ENCODE results near the gene NOVA2.
"Not testable (repeated sequence)": the region's sequence is repeated elsewhere in the genome, so short reads cannot be mapped to it uniquely, and the experiment has no call there.

Gene NOVA2

GRCh38 chr19:45919678-45920077 lies 54.0 kb downstream of the NOVA2 start:
- no peak for DNase-seq

DNA sequence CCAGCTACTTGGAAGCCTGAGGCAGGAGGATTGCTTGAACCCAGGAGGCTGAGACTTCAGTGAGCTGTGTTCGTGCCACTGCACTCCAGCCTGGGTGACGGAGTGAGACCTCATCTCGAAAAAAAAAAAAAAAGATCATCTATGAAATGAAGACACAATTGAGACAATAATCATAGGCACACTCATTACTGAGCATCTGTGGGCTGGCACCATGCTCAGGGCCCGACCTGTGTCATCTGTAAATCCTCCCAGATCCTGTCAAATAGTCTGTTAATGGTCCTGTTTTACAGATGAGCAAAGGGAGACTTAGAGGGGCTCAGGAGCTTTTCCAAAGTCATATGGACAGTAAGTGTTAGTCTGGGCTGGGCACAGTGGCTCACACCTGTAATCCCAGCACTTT lies 54.9 kb downstream of the NOVA2 start:
- DNase-seq: no peak

DNA sequence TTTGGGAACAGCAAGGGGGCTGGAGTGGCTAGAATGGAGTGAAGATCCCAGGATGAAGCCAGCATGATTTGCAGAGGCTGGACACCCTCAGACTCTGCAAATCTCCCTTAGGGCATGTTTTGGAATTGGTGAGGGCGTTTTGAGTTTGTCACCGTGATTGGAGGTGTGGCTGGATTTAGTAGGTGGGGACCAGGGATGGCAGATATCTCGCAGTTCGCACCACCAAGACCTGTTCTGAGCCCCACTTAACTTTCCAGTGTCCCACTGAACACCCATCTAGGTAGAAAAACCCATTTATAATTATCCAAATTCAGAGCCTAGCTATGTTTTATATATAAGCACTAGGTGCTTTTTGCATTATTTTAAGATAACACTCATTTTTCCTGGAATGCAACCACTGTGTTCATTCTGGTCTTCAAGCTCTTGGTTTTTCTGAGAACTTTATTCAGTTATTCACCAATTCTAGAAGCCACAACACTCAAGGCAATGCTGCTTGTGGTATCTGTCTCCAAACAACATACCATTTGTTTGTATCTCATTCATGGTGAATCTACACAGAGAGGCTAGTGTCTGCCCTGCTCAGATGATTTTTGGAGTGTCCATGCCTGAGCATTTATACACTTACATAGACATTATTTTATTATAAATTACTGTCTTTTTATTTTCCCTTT lies 56.1 kb downstream of the NOVA2 start:
- no peak for DNase-seq

GRCh38 chr19:45913874-45914830 lies 59.5 kb downstream of the NOVA2 start, which contains the start of gene NANOS2:
Gene NANOS2, minus strand, starts transcription at chr19:45914778. Its CDS starts 85 bp downstream, at chr19:45914693.
- no peak for DNase-seq

DNA sequence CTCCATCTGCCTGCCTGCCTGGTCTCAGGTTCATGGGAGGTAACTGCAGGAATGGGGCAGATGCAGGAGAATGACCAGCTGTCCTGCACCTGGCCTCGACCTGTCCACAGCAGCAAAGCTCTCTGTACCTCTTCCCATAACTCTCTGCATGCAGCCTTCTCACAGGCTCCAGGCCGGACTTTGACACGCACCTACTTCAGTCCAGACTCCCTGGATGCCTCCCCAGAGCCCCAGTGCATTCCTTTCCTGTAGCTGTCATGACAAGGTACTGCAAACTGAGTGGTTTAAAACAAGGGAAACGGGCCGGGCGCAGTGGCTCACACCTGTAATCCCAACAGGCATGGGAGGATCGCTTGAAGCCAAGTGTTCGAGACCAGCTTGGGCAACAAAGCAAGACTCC lies 62.4 kb downstream of the NOVA2 start:
- no peak for DNase-seq

- DNase-seq: no peak
Measured at GRCh38 chr19:45908956-45909355, 64.7 kb downstream of the NOVA2 start.

GRCh38 chr19:45906221-45906620 lies 67.4 kb downstream of the NOVA2 start:
- DNase-seq: no peak

GRCh38 chr19:45905011-45905410 lies 68.7 kb downstream of the NOVA2 start:
- no peak for DNase-seq

GRCh38 chr19:45902651-45903625 lies 70.7 kb downstream of the NOVA2 start:
- peak; percentile 99 for DNase-seq

GRCh38 chr19:45901912-45902650 lies 71.6 kb downstream of the NOVA2 start, which contains the start of gene MYPOP:
Gene MYPOP, minus strand, starts transcription at chr19:45902613. Its CDS starts 840 bp downstream, at chr19:45901773.
- DNase-seq: peak; percentile 24

DNA sequence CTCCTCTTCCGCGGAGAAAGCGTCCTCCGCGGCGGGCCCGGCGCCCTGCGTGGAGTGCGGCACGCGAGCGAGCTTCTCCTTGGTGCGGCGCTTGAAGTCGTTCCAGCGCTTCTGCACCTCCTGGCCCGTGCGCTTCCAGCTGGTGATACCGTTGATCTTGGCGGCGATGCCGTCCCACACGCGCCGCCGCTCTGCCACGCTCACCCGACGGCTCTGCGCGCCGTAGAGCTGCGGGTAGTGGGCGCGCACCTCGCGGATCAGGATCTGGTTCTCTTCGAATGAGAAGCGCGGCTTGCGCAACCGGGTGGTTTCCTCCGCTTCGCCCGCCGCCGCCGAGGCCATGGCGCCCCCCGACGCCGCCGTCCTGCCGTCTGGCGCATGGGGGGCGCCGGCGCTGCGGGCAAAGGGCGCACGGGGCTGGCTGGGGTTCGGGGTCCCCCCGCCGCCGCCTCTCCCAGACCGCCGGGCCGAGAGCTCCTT lies 72.2 kb downstream of the NOVA2 start:
- DNase-seq: no peak

DNA sequence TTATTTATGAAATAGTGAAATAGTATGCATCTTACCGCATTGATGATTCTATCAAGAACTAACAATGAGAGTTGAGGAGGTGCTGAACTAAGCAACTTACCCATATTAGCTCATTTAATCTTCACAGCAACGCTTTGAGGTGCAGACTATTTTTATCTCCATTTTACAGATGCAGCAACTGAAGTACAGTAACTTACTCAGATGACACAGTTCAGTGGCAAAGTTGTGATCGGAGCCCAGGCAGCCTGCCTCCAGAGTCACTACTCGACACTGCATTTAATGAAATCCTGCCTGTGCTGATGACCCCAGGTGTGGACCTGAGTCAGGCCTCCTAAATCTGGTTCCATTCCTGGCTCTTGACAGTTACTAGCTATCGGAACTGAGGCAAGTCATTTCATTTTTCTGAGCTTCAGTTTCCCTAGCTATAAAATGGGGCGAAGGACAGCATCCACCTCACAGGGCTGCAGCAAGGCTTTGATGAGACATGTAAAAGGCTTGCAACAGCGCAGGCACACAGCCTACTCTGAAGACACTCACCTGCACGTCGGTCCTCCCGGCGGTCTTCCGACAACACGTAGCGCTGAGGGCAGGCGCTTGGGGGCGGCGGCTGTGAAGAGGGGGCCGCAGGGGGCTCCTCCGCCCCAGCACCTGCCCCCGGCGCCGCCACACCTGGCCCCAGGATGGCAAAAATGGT lies 72.8 kb downstream of the NOVA2 start:
- no peak for DNase-seq

DNA sequence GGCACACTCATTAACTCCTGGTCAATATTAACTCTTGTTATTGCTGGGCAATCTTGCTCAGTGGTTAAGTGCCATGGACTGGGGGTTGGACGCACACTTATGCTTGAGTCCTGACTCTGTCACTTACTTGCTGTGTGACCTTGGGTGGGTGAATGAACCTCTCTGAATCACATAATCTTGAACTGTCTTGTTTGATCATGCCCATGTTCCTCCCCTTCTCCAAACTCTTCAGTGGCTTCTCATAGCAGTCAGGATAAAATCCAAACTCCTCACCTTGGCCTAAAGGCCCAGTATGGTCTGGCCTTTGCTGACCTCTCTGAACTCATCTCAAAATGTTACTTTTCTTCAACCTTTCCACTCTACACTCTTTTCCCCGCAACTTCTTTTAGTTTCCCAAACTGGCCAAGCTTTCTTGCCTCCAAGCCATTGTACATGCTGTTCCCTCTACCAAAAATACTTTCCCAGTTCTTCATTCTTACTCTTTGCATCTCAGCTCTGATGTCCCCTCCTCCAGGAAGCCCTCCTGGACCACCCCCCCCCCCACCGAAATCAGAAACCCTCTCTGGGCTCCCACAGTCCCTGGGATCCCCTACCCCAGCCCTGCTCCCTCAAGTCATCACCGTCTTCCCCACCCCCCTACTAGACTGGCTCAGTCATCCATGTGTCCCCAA lies 73.6 kb downstream of the NOVA2 start:
- DNase-seq: no peak

DNA sequence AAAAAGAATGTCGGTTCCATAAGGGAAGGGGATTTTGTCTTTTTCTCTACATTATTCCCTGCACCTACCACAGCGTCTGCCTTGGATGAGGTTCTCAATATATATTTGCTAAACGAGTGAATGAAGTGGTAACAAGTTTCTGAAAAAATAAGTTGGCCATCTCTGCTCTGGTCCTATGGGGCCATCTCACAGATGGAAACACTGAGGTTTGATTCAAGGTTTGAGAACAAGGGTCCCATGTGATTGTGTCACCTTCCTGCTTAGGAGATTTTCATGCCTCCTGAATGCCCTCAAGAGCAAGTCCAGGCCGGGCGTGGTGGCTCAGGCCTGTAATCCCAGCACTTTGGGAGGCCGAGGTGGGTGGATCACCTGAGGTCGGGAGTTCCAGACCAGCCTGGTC lies 74.4 kb downstream of the NOVA2 start:
- DNase-seq: no peak

- no peak for DNase-seq
Measured at GRCh38 chr19:45897261-45897812, 76.3 kb downstream of the NOVA2 start.

- DNase-seq: not testable (repeated sequence)
Measured at GRCh38 chr19:45895983-45896599, 77.6 kb downstream of the NOVA2 start.

- no peak for DNase-seq
Measured at GRCh38 chr19:45895519-45895972, 78.1 kb downstream of the NOVA2 start.

DNA sequence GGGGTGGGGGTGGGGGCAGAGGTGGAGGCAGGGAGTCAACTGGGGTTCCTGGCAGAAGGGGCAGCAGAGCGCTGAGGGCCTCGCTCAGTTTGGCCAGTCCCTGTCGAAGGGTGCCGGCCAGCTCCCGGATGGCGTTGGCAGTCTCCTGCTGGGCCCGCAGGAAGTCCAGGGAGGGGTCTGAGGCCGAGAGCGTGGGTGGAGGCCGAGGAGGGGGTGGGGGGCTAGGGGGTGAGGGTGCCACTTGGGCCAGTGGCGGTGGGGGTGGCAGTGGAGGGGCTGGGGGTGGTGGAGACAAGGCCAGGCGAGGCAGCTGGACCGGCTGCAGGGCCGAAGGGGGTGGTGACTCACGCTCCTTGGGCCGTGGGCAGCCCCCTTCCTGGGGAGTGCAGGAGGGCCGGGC lies 82.8 kb downstream of the NOVA2 start:
- DNase-seq: no peak

- DNase-seq: no peak
Measured at GRCh38 chr19:45889210-45889885, 84.3 kb downstream of the NOVA2 start.
